Sigmoid colon (tissue), 7 donors: ENCODE data around the gene CFP. TPM values are rescaled to one million over a fixed set of nuclear protein-coding genes. Genes with fewer than 3 reads are reported as not detected.

Experiments used
- DNase-seq: peaks from one replicate; pipeline ENCODE4 v3.0.0-alpha.2; 2019
- H3K27ac ChIP-seq, 4 donors: fragments of 200-600 bp; sonication (generic); one replicate each; pipeline ENCODE4 v1.5.1; 2016 to 2019; ENCODE audit warnings: mild to moderate bottlenecking in 1 of 4
- H3K27me3 ChIP-seq, 3 donors: fragments of 200-600 bp; sonication (generic); one replicate each; pipeline ENCODE4 v1.5.1; 2019; ENCODE audit warnings: mild to moderate bottlenecking in 1 of 3
- H3K36me3 ChIP-seq, 4 donors: fragments of 200-600 bp; sonication (generic); one replicate each; pipeline ENCODE4 v1.5.1; 2016 to 2019
- H3K4me1 ChIP-seq, 4 donors: fragments of 200-600 bp; sonication (generic); one replicate each; pipeline ENCODE4 v1.5.1; 2017 to 2019
- H3K4me3 ChIP-seq, 4 donors: fragments of 200-600 bp; sonication (generic); one replicate each; pipeline ENCODE4 v1.5.1; 2017 to 2019; ENCODE audit warnings: mild to moderate bottlenecking in 2 of 4, moderate library complexity in 1 of 4
- H3K9me3 ChIP-seq, 4 donors: fragments of 200-600 bp in 3 of 4; sonication (generic) in 3 of 4; one replicate each; pipeline versions ENCODE4 v1.5.1 to v1.6.1; 2013 to 2019
- CTCF ChIP-seq, 4 experiments: fragments of 450-650 bp in 3 of 4; fragments of 200-600 bp in 1 of 4; IDR thresholded peaks; one replicate each; pipeline ENCODE4 v1.5.1; 2016 to 2019; ENCODE audit warnings: antibody characterized with exemption in 4 of 4, mild to moderate bottlenecking in 3 of 4, moderate library complexity in 2 of 4
- EP300 ChIP-seq, 4 donors: sonication (generic); formaldehyde crosslinking; IDR thresholded peaks; one replicate each; pipeline ENCODE4 v1.6.1; 2017; ENCODE audit warnings: antibody characterized with exemption in 4 of 4
- POLR2A ChIP-seq, 2 donors: fragments of 450-650 bp; IDR thresholded peaks; one replicate each; pipeline ENCODE4 v1.6.1; 2016; ENCODE audit warnings: antibody characterized with exemption in 2 of 2, mild to moderate bottlenecking in 2 of 2, moderate library complexity in 2 of 2
- POLR2AphosphoS5 ChIP-seq, 4 donors: sonication (generic); formaldehyde crosslinking; IDR thresholded peaks; one replicate each; pipeline ENCODE4 v1.6.1; 2017; ENCODE audit warnings: antibody characterized with exemption in 4 of 4
- WGBS, 2 donors: extraction: QIAGEN DNeasy Blood & Tissue Kit; methylation state at CpG; one replicate each; pipeline ENCODE4 v1.1.7; 2013; 5-methylcytosine and 5-hydroxymethylcytosine counted together
- intact Hi-C: fragments of 100-400 bp; cut with DNase I; formaldehyde crosslinking; loops from one replicate; pipeline ENCODE4 v1.15.1; 2023
- polyA plus RNA-seq, 3 donors: library from polyadenylated mRNA; stranded (reverse); fragments of 200-250 nt; gene quantifications; one replicate each; pipeline ENCODE4 v1.2.3, GENCODE V29; 2013
- total RNA-seq, 4 donors: library from RNA; depleted of rRNA; stranded (reverse); fragments of >200 nt; gene quantifications; one replicate each; pipeline ENCODE4 v1.1.0, GENCODE V29; 2016
- donor health status: healthy with polysubstance abuse.
- donor health status: Bipolar disorder and iron deficiency.
- donor health status: healthy.

The CFP gene
- total and polyA plus RNA-seq, 7 donors: 3.0 to 14.3 (median 7.0) TPM

- H3K27me3 ChIP-seq: no peaks in the 10 kb centered on the region
- H3K36me3 ChIP-seq: no peaks in the 10 kb centered on the region
- intact Hi-C loops: no loop called here
- no peak overlapping the region for H3K4me3 ChIP-seq
- H3K9me3 ChIP-seq: peaks cover 0 to 3% (median 0%) of the 10 kb centered on the region in 4 donors
- 77 to 83% methylated on average over 4 of the region's 4 CpGs for WGBS, 2 donors
- H3K4me1 ChIP-seq: no peaks in the 10 kb centered on the region
- no peak for DNase-seq
- no peak for TF ChIP-seq EP300 (IDR thresholded peaks at IDR 0.05)
- no peak for TF ChIP-seq POLR2A (IDR thresholded peaks at IDR 0.05)
- TF ChIP-seq POLR2AphosphoS5 (IDR thresholded peaks at IDR 0.05): no peak
- TF ChIP-seq CTCF (IDR thresholded peaks at IDR 0.05): no peak
- H3K27ac ChIP-seq: no peak overlapping the region
Observed at GRCh38 chrX:47593522-47593921, 36.2 kb downstream of the CFP start.

GRCh38 chrX:47590984-47591383 lies 38.7 kb downstream of the CFP start:
- 82 to 88% methylated on average over 5 of the region's 5 CpGs for WGBS, 2 donors
- H3K27me3 ChIP-seq: no peaks in the 10 kb centered on the region
- no peak for TF ChIP-seq CTCF (IDR thresholded peaks at IDR 0.05)
- TF ChIP-seq POLR2A (IDR thresholded peaks at IDR 0.05): no peak
- no peak for TF ChIP-seq POLR2AphosphoS5 (IDR thresholded peaks at IDR 0.05)
- TF ChIP-seq EP300 (IDR thresholded peaks at IDR 0.05): no peak
- no peaks in the 10 kb centered on the region for H3K9me3 ChIP-seq
- H3K36me3 ChIP-seq: no peaks in the 10 kb centered on the region
- intact Hi-C loops: no loop called here
- DNase-seq: no peak
- no peaks in the 10 kb centered on the region for H3K4me1 ChIP-seq
- no peak overlapping the region for H3K4me3 ChIP-seq
- no peak overlapping the region for H3K27ac ChIP-seq

GRCh38 chrX:47587906-47588735 lies 41.6 kb downstream of the CFP start:
- 83 to 84% methylated on average over 16 of the region's 16 CpGs for WGBS, 2 donors
- no peak overlapping the region for H3K4me3 ChIP-seq
- intact Hi-C loops: no loop called here
- DNase-seq: no peak
- no peak overlapping the region for H3K27ac ChIP-seq
- H3K4me1 ChIP-seq: peaks cover 0 to 5% (median 1%) of the 10 kb centered on the region in 4 donors
- H3K27me3 ChIP-seq: no peaks in the 10 kb centered on the region
- no peaks in the 10 kb centered on the region for H3K9me3 ChIP-seq
- no peak for TF ChIP-seq CTCF (IDR thresholded peaks at IDR 0.05)
- TF ChIP-seq POLR2A (IDR thresholded peaks at IDR 0.05): no peak
- TF ChIP-seq POLR2AphosphoS5 (IDR thresholded peaks at IDR 0.05): no peak
- no peak for TF ChIP-seq EP300 (IDR thresholded peaks at IDR 0.05)
- H3K36me3 ChIP-seq: no peaks in the 10 kb centered on the region

- intact Hi-C loops: no loop called here
- no peaks in the 10 kb centered on the region for H3K9me3 ChIP-seq
- WGBS, 2 donors: 57 to 59% methylated on average over 4 of the region's 4 CpGs
- no peak for DNase-seq
- no peak overlapping the region for H3K4me3 ChIP-seq
- no peaks in the 10 kb centered on the region for H3K27me3 ChIP-seq
- TF ChIP-seq POLR2AphosphoS5 (IDR thresholded peaks at IDR 0.05) (no peak), CTCF (IDR thresholded peaks at IDR 0.05) (no peak), EP300 (IDR thresholded peaks at IDR 0.05) (no peak), POLR2A (IDR thresholded peaks at IDR 0.05) (no peak)
- H3K4me1 ChIP-seq: peaks cover 0 to 6% (median 2%) of the 10 kb centered on the region in 4 donors
- H3K27ac ChIP-seq: no peak overlapping the region
- no peaks in the 10 kb centered on the region for H3K36me3 ChIP-seq
Observed at GRCh38 chrX:47587091-47587891, 42.4 kb downstream of the CFP start.
